Stimulated activated CD4-positive, alpha-beta T cell treated with anti-CD3 and anti-CD28 coated beads, Interleukin-4, amount 100 ng/mL, for 24 hours (primary cell): ENCODE measurements around the gene CENPM.

ENCODE experiments used
- DNase-seq: peaks from one replicate; pipeline ENCODE4 v3.0.0-alpha.2; 2020

The CENPM gene

GRCh38 chr22:41946629-41947423 lies at the start of gene CENPM:
Gene CENPM (minus strand): TSS chr22:41947152. CDS start chr22:41947076, 76 bp downstream.
- peak; percentile 94 for DNase-seq

- DNase-seq: no peak
Observed at GRCh38 chr22:41995211-41995610, 48.3 kb upstream of the CENPM start.

- no peak for DNase-seq
Observed at GRCh38 chr22:41992496-41992895, 45.5 kb upstream of the CENPM start.

- no peak for DNase-seq
Observed at GRCh38 chr22:41991111-41991510, 44.2 kb upstream of the CENPM start.

- no peak for DNase-seq
Observed at GRCh38 chr22:41989246-41989645, 42.3 kb upstream of the CENPM start.

GRCh38 chr22:41987276-41987675 lies 40.3 kb upstream of the CENPM start:
- no peak for DNase-seq

GRCh38 chr22:41983513-41984405 lies 36.8 kb upstream of the CENPM start:
- DNase-seq: no peak

- DNase-seq: no peak
Observed at GRCh38 chr22:41982865-41983264, 35.9 kb upstream of the CENPM start.

- no peak for DNase-seq
Observed at GRCh38 chr22:41979423-41980250, 32.7 kb upstream of the CENPM start.

- no peak for DNase-seq
Observed at GRCh38 chr22:41978732-41979131, 31.8 kb upstream of the CENPM start.

GRCh38 chr22:41976961-41977566 lies 30.1 kb upstream of the CENPM start:
- DNase-seq: no peak

- DNase-seq: peak; percentile 53
Observed at GRCh38 chr22:41976070-41976901, 29.3 kb upstream of the CENPM start.

- no peak for DNase-seq
Observed at GRCh38 chr22:41975299-41976069, 28.5 kb upstream of the CENPM start.

GRCh38 chr22:41974691-41975290 lies 27.8 kb upstream of the CENPM start:
- DNase-seq: no peak

GRCh38 chr22:41971431-41971830 lies 24.5 kb upstream of the CENPM start:
- no peak for DNase-seq

- DNase-seq: no peak
Observed at GRCh38 chr22:41970601-41971000, 23.6 kb upstream of the CENPM start.

- no peak for DNase-seq
Observed at GRCh38 chr22:41969110-41969646, 22.2 kb upstream of the CENPM start, which contains the start of gene SEPTIN3. Gene SEPTIN3 (plus strand): TSS chr22:41969443. CDS start chr22:41971493, 2,050 bp downstream.

GRCh38 chr22:41968601-41969000 lies 21.6 kb upstream of the CENPM start:
- no peak for DNase-seq

- DNase-seq: peak; percentile 55
Observed at GRCh38 chr22:41966607-41967240, 19.8 kb upstream of the CENPM start.
